ENCODE measurements around the gene UNC5CL.
"Not testable (repeated sequence)": the region's sequence is repeated elsewhere in the genome, so short reads cannot be mapped to it uniquely, and the experiment has no call there.

DNA sequence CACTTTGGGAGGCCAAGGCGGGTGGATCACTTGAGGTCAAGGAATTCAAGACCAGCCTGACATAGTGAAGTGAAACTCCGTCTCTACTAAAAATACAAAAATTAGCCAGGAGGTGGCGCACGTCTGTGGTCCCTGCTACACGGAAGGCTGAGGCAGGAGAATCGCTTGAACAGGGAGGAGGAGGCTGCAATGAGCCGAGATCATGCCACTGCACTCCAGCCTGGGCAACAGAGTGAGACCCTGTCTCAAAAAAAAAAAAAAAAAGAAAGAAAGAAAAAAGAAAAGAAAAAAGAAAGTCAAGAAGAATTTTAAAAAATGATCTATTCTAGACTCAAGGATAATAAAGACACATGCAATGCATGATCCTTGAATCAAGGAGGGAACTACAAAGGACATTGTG is 32.8 kb downstream of the UNC5CL start:
- peak; percentile 80 for TF ChIP-seq CTCF (conservative IDR thresholded peaks at IDR 0.05; ENCODE audit: low read length)
- TF ChIP-seq EZH2phosphoT487 (IDR thresholded peaks at IDR 0.05; ENCODE audit: borderline replicate concordance, low read depth, low read length), result not testable (repeated sequence)

Data from OCI-LY7 (cell line).